GM18511 (cell line): Measurements from ENCODE around the gene IL33.

Experiments
- ATAC-seq: cut with Tn5 transposase; IDR thresholded peaks from one replicate; pipeline ENCODE4 v1.9.1; 2021; ENCODE audit warnings: mild to moderate bottlenecking, moderate library complexity; ENCODE audit not compliant: unreplicated experiment

IL33 gene

DNA sequence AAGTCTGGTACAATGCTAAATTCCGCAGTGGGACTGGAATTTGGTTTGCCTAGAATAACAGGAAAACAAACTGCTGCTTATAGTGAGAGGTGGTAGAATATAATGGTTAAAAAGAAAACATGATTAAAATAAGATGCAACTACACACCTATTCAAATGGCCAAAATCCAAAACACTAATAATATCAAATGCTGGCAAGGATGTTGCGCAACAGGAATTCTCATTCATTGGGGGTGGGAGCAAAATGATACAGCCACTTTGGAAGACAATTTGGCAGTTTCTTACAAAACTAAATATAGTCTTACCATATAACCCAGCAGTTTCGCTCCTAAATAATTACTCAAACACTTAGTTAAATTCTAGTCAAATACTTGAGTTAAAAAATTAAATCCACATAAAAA, 61.8 kb downstream of the IL33 start:
- ATAC-seq: no peak

GRCh38 chr9:6301858-6302257, 86.3 kb downstream of the IL33 start:
- ATAC-seq: no peak

- ATAC-seq: no peak
Measured at GRCh38 chr9:6302417-6302816, 86.8 kb downstream of the IL33 start.

DNA sequence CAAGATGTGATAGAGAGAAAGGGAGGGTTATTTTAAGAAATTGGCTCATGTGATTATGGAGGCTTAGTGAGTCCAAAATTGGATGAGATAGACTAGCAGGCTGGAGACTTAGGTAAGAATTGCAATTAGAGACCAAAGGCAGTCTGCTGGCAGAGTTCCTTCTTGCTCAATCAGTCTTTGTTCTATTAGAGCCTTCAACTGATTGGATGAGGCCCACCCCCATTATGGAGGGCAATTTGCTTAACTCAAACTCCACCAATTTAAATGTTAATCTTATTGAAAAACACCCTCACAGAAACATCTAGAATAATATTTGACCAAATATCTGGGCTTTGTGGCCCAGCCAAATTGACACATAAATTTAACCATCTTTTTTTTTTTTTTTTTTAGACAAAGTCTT, 88.6 kb downstream of the IL33 start:
- ATAC-seq: no peak

DNA sequence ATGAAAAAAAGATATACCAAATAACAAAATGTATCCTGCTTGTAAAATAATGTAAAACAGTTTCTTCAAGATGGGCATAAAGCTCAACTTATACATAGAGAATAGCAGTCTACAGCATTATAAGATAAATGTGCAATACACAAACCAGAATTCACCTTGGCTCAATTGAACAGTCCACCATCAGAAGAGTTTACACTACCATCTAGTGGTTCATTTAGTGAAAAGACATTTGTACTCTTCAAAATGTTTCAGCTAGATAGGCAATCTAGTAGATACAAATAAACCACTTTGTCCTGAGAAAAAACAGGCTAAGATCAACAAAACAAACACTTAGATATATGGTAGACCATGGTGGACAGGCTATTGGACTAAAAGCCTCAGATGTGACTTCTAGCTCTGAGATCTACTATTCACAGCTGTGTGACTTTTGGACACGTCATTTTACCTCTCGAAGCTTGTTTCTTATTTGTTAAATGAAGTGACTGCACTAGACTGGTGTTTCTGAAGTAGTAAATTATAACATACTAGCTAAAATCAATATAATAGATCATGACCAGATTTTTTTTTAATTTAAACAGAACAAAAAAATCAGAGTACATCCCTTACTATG, 90.5 kb downstream of the IL33 start:
- ATAC-seq: no peak
